Suprapubic skin (tissue), 4 donors: ENCODE measurements around the gene MUC7. TPM values are rescaled to one million over a fixed set of nuclear protein-coding genes. Genes with fewer than 3 reads are reported as not detected.

Experiments
- DNase-seq, 2 donors: peaks; one replicate each; pipeline ENCODE4 v3.0.0-alpha.2; 2019; ENCODE audit warnings: low spot score in 2 of 2
- H3K27ac ChIP-seq: fragments of 200-600 bp; sonication (generic); one replicate; pipeline ENCODE4 v1.5.1; 2019
- H3K27me3 ChIP-seq: fragments of 200-600 bp; sonication (generic); one replicate; pipeline ENCODE4 v1.5.1; 2019
- H3K36me3 ChIP-seq: fragments of 200-600 bp; sonication (generic); one replicate; pipeline ENCODE4 v1.5.1; 2019
- H3K4me1 ChIP-seq: fragments of 200-600 bp; sonication (generic); one replicate; pipeline ENCODE4 v1.5.1; 2019
- H3K4me3 ChIP-seq: fragments of 200-600 bp; sonication (generic); one replicate; pipeline ENCODE4 v1.5.1; 2019; ENCODE audit warnings: mild to moderate bottlenecking
- H3K9me3 ChIP-seq: fragments of 200-600 bp; sonication (generic); one replicate; pipeline ENCODE4 v1.5.1; 2019
- EP300 ChIP-seq: sonication (generic); formaldehyde crosslinking; IDR thresholded peaks from one replicate; pipeline ENCODE4 v1.6.1; 2017; ENCODE audit warnings: antibody characterized with exemption
- POLR2A ChIP-seq, 2 donors: fragments of 450-650 bp; IDR thresholded peaks; one replicate each; pipeline ENCODE4 v1.6.1; 2017; ENCODE audit warnings: antibody characterized with exemption in 2 of 2, mild to moderate bottlenecking in 2 of 2, moderate library complexity in 2 of 2
- POLR2AphosphoS5 ChIP-seq, 3 donors: sonication (generic); formaldehyde crosslinking; IDR thresholded peaks; one replicate each; pipeline ENCODE4 v1.6.1; 2017; ENCODE audit warnings: antibody characterized with exemption in 3 of 3
- WGBS: methylation state at CpG from one replicate; pipeline ENCODE4 v1.1.5; 2018; 5-methylcytosine and 5-hydroxymethylcytosine counted together
- total RNA-seq, 4 donors: library from RNA; depleted of rRNA; stranded (reverse); fragments of >200 nt; gene quantifications; one replicate each; pipeline ENCODE4 v1.1.0, GENCODE V29; 2016
- TF ChIP-seq, protein P1 (sequence below), 2 donors: fragments of 200-600 bp in 1 of 2; fragments of 450-650 bp in 1 of 2; sonication (generic) in 1 of 2; IDR thresholded peaks; one replicate each; pipeline ENCODE4 v1.5.1; 2016 to 2019; ENCODE audit warnings: antibody characterized with exemption in 2 of 2, mild to moderate bottlenecking in 1 of 2, moderate library complexity in 1 of 2

Gene MUC7
- total RNA-seq, 4 donors from 2014 or later = 0.86 to 6.8 (median 1.7) TPM

DNA sequence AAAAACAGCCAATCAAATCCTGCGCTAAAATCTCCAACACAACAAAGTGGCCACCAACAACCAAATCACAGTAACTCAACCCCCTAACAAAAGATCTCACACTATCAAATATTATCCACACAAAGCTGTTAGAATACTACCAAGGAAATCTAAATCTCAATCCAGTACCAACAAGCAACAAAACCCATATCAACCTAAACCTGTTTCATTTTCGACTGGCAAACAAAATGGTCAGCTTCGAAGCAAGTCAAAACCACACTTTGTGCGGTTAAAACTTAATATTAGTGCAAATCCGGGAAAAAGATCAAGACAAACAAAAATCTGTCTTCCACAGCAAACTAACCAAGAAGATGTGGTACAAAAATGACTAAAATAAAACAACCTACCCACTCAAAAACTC is 28.7 kb upstream of the MUC7 start:
- H3K27ac ChIP-seq = no peak overlapping the region
- no peaks in the 10 kb centered on the region for H3K9me3 ChIP-seq
- TF ChIP-seq, protein P1, sequence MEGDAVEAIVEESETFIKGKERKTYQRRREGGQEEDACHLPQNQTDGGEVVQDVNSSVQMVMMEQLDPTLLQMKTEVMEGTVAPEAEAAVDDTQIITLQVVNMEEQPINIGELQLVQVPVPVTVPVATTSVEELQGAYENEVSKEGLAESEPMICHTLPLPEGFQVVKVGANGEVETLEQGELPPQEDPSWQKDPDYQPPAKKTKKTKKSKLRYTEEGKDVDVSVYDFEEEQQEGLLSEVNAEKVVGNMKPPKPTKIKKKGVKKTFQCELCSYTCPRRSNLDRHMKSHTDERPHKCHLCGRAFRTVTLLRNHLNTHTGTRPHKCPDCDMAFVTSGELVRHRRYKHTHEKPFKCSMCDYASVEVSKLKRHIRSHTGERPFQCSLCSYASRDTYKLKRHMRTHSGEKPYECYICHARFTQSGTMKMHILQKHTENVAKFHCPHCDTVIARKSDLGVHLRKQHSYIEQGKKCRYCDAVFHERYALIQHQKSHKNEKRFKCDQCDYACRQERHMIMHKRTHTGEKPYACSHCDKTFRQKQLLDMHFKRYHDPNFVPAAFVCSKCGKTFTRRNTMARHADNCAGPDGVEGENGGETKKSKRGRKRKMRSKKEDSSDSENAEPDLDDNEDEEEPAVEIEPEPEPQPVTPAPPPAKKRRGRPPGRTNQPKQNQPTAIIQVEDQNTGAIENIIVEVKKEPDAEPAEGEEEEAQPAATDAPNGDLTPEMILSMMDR (IDR thresholded peaks at IDR 0.05) = no peak
- TF ChIP-seq POLR2A (IDR thresholded peaks at IDR 0.05) (no peak), POLR2AphosphoS5 (IDR thresholded peaks at IDR 0.05) (no peak), EP300 (no peak)
- H3K4me1 ChIP-seq = no peaks in the 10 kb centered on the region
- DNase-seq = no peak
- H3K4me3 ChIP-seq = no peak overlapping the region
- WGBS = 94% methylated on average over 5 of the region's 5 CpGs
- H3K36me3 ChIP-seq = no peaks in the 10 kb centered on the region
- no peaks in the 10 kb centered on the region for H3K27me3 ChIP-seq

DNA sequence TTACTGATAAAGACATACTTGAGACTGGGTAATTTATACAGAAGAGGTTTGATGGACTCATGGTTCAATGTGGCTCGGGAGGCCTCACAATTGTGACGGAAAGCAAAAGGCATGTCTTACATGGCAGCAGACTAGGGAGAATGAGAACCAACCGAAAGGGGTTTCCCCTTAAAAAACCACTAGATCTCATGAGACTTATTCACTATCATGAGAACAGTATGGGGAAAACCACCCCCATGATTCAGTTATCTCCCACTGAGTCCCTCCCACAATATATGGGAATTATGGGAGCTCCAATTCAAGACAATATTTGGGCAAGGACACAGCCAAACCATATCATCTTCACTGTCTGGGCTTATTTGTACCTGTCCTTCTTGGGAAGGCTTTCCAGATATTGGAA is 22.8 kb upstream of the MUC7 start:
- Histone ChIP-seq H3K9me3 (no peaks in the 10 kb centered on the region), H3K4me3 (no peak overlapping the region), H3K4me1 (no peaks in the 10 kb centered on the region), H3K36me3 (no peaks in the 10 kb centered on the region), H3K27me3 (no peaks in the 10 kb centered on the region), H3K27ac (no peak overlapping the region)
- TF ChIP-seq, protein P1 (IDR thresholded peaks at IDR 0.05) = no peak
- TF ChIP-seq POLR2A (IDR thresholded peaks at IDR 0.05) (no peak), EP300 (no peak), POLR2AphosphoS5 (IDR thresholded peaks at IDR 0.05) (no peak)
- 89% methylated on average over 3 of the region's 3 CpGs for WGBS
- no peak for DNase-seq

DNA sequence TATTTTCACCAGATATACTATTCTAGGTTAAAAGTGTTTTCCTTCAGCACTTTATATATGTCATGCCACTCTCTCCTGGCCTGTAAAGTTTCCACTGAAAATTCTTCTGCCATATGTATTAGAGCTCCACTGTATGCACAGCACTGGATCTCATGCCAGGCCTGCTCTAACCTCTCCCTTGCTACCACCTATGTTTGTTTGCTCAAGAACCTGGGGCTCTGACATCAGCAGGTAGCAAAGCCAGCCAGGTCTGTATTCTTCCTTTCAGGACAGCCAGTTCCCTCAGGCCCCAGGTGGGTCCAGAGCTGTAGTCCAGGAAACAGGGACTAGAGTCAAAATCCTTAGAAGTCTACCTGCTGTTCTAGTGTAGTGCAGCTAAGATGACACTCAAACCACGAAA is 19.1 kb upstream of the MUC7 start:
- DNase-seq = no peak

DNA sequence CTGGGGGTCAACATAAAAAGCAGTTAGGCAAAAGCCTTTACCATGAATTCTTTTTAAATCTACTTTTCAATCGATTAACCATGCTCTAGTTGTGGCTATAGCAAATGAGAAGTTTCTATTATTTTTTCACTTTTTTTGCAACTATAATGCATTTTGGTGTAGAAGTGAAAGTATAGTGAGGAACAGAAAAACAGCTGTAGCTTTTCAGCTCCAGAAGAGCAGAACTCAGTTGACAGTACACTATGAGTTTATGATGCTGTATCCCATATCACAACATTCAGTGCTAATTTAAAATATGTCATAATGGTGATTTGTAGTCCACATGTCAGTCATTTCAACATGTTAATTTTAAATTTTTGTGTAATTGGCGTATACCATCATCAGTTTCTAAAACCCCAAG is 8.7 kb upstream of the MUC7 start:
- H3K4me1 ChIP-seq = no peaks in the 10 kb centered on the region
- 42% methylated on average over 2 of the region's 2 CpGs for WGBS
- H3K27ac ChIP-seq = no peak overlapping the region
- no peak for DNase-seq
- TF ChIP-seq EP300 (no peak), POLR2AphosphoS5 (IDR thresholded peaks at IDR 0.05) (no peak), POLR2A (IDR thresholded peaks at IDR 0.05) (no peak)
- TF ChIP-seq, protein P1 (IDR thresholded peaks at IDR 0.05) = no peak
- H3K36me3 ChIP-seq = no peaks in the 10 kb centered on the region
- H3K4me3 ChIP-seq = no peak overlapping the region
- H3K9me3 ChIP-seq = no peaks in the 10 kb centered on the region
- H3K27me3 ChIP-seq = no peaks in the 10 kb centered on the region

More for the DNA sequence above, 19.1 kb upstream of the MUC7 start:
- H3K27me3 ChIP-seq = no peaks in the 10 kb centered on the region
- 0% methylated on average over 1 of the region's 1 CpG for WGBS
- no peak overlapping the region for H3K4me3 ChIP-seq
- H3K9me3 ChIP-seq = no peaks in the 10 kb centered on the region
- no peak overlapping the region for H3K27ac ChIP-seq
- TF ChIP-seq, protein P1 (IDR thresholded peaks at IDR 0.05) = no peak
- TF ChIP-seq POLR2AphosphoS5 (IDR thresholded peaks at IDR 0.05) (no peak), EP300 (no peak), POLR2A (IDR thresholded peaks at IDR 0.05) (no peak)
- H3K4me1 ChIP-seq = no peaks in the 10 kb centered on the region
- no peaks in the 10 kb centered on the region for H3K36me3 ChIP-seq

DNA sequence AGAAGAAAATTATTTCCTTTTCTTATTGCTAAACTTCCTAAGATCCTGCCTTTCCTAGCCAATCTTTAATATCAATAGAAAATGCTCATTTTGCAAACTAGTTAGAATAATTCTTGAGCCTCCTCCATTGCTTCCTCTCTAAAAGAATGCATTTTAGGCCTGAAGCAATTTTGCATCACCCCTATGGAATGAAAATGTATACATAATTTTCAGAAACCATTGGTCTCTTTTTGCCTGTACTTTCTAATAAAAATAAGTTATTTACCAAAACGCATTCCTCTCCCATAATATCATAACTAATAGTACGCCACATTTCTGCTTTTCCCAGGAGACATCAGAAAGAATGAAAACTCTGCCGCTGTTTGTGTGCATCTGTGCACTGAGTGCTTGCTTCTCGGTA is 1.7 kb downstream of the MUC7 start:
- WGBS = 64% methylated on average over 4 of the region's 4 CpGs
- DNase-seq = no peak
- Histone ChIP-seq H3K9me3 (no peaks in the 10 kb centered on the region), H3K27ac (no peak overlapping the region), H3K4me3 (no peak overlapping the region), H3K27me3 (no peaks in the 10 kb centered on the region), H3K36me3 (no peaks in the 10 kb centered on the region), H3K4me1 (no peaks in the 10 kb centered on the region)
- TF ChIP-seq POLR2AphosphoS5 (IDR thresholded peaks at IDR 0.05) (no peak), POLR2A (IDR thresholded peaks at IDR 0.05) (no peak), EP300 (no peak)
- TF ChIP-seq, protein P1 (IDR thresholded peaks at IDR 0.05) = no peak
